ENCODE results near the gene DCTN4. TPM values are rescaled to one million over a fixed set of nuclear protein-coding genes. Genes with fewer than 3 reads are reported as not detected.

The DCTN4 gene
- total RNA-seq, 2 donors from 2014 or later, result 37.3 to 41.9 TPM

DNA sequence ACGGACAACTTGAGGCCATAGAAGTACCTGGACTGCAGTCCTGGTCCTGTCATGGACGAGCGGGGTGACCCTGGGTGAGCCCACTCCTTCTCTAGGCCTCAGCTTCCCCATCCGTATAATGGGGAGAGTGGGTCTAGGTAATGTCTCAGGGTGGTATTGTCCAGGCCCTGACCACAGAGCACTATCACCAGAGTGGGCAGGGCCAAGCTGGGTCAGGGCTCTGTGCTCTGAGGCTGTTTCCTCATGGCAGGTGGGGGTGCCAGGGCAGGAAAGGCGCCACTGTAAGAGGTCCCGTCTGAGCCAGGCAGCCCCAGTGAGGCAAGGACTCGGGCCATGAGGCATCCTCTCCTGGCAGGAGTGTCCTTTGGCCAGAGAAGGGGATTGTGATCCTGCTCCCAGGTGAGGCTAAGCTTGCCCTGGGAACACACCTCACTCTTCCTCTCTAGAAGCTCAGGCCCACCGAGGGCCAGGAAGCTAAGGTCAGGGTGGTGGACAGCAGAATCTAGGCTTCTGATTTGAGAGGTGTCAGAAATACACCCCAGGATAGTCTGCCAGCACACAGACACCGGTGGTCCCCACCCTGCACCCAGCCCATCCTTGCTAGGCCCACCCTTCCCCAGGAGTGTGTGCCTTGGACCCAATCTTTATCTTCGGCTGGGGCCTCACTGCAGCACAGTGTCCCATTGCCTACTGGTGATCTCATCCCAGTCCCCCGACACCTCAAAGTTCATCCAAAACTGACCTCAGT, 99.3 kb downstream of the DCTN4 start:
- Mint-ChIP-seq H3K9me3 (no peaks in the 10 kb centered on the region), H3K27ac (no peak overlapping the region), H3K27me3 (no peaks in the 10 kb centered on the region), H3K4me3 (no peak overlapping the region), H3K36me3 (ENCODE audit: low read depth) (no peaks in the 10 kb centered on the region), H3K4me1 (no peaks in the 10 kb centered on the region)
- ATAC-seq (replicated peaks), result no peak

DNA sequence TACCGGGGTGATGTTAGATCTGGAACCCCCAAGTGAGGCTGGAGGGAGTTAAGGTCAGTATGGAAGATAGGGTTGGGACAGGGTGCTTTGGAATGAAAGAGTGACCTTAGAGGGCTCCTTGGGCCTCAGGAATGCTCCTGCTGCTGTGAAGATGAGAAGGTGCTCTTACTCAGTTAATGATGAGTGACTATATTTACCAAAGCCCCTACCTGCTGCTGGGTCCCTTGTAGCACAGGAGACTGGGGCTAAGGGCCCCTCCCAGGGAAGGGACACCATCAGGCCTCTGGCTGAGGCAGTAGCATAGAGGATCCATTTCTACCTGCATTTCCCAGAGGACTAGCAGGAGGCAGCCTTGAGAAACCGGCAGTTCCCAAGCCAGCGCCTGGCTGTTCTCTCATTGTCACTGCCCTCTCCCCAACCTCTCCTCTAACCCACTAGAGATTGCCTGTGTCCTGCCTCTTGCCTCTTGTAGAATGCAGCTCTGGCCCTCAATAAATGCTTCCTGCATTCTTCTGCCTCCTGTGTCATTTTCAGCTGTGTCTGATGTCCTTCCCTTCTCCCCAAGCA, 100.0 kb downstream of the DCTN4 start:
- Mint-ChIP-seq H3K4me1 (no peaks in the 10 kb centered on the region), H3K9me3 (no peaks in the 10 kb centered on the region), H3K36me3 (ENCODE audit: low read depth) (no peaks in the 10 kb centered on the region), H3K27me3 (no peaks in the 10 kb centered on the region), H3K27ac (no peak overlapping the region), H3K4me3 (no peak overlapping the region)
- ATAC-seq (replicated peaks), result no peak

Other genes with a start within 250 kb of the DCTN4 start
- gene SYNPO, start 118.4 kb downstream of the DCTN4 start, total RNA-seq, result under 1 TPM; 0.04 to 0.37 TPM
- gene MYOZ3, start 97.8 kb downstream of the DCTN4 start, total RNA-seq, result under 1 TPM; 0.06 to 0.21 TPM
- gene RBM22, start 58.0 kb downstream of the DCTN4 start, total RNA-seq, result 10 to 100 TPM; 60.3 to 61.5 TPM
- gene SMIM3, start 19.7 kb upstream of the DCTN4 start, total RNA-seq, result 10 to 100 TPM; 17.7 to 20.2 TPM
- gene IRGM, start 87.5 kb upstream of the DCTN4 start, total RNA-seq, result 1 to 10 TPM; 1.4 TPM
- 1 to 10 TPM in 1 of 2 donors, under 1 TPM in 1; 0.71 to 1.5 TPM for gene ZNF300, start 146.0 kb upstream of the DCTN4 start, total RNA-seq